GM18505 (cell line): Measurements from ENCODE around the gene SCAI.

ENCODE experiments used
- ATAC-seq: cut with Tn5 transposase; IDR thresholded peaks from one replicate; pipeline ENCODE4 v1.9.1; 2021; ENCODE audit not compliant: unreplicated experiment
- POLR2A ChIP-seq: IDR thresholded peaks from 4 replicates; pipeline ENCODE4 v1.6.1; 2011; ENCODE audit warnings: borderline replicate concordance; ENCODE audit not compliant: insufficient read depth, insufficient read length; ENCODE audit errors: extremely low read depth

SCAI gene

DNA sequence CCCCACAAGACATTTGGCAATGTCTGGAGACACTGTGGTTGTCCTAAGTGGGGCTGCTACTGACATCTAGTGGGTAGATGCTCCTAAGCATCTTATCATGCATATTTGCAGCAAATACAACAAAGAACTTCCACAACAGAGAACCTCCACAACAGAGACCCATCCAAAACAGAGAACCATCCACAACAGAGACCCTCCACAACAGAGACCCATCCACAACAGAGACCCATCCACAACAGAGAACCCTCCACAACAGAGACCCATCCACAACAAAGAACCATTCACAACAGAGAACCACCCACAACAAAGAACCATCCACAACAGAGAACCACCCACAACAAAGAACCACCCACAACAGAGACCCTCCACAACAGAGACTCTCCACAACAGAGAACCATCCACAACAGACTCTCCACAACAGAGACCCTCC is 248.6 kb downstream of the SCAI start:
- no peak for ATAC-seq
- no peak for TF ChIP-seq POLR2A

DNA sequence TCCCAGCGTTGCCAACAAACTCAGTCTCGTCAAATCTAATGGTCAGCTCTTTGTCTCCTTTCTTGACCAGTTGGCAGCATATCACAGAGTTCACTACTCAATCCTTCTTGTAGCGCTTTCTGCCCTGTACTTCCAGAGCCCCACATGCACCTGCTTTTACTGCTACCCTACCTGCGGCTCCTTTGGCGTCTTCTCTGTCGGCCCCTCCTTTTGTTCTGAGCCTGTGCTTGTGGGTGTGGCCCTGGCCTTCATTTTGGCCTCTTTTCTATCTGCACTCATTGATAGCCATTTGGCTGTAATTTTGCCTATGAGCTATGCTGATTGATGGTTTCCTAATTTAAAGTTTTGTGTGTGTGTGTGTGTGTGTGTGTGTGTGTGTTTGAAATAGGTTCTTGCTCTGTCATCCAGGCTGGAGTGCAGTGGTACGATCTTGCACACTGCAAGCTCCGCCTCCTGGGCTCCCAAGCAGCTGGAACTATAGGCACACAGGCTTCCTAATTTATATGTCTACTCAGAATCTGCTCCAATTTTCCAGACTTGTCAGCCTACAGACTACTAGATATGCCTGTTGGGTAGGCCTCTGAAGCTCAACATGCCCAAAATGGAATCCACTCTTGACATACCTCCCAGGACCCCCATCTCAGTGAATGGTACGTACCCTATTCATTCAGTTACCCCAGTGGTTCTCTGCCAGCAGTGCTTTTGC is 249.1 kb downstream of the SCAI start:
- no peak for ATAC-seq
- TF ChIP-seq POLR2A: no peak
